Right renal pelvis (tissue), 4 donors: ENCODE measurements around the gene PPP2R2C. TPM values are rescaled to one million over a fixed set of nuclear protein-coding genes. Genes with fewer than 3 reads are reported as not detected.

Experiments used
- DNase-seq, 4 donors: peaks; one replicate each; pipeline ENCODE4 v3.0.0-alpha.2; 2013; ENCODE audit warnings: low read depth in 4 of 4, low spot score in 3 of 4, missing footprints in 1 of 4
- polyA plus RNA-seq, 4 donors: library from polyadenylated mRNA; unstranded; fragments of 120-200 nt; gene quantifications; one replicate each; pipeline ENCODE4 v1.2.1, GENCODE V29; 2013; ENCODE audit not compliant: insufficient read length in 4 of 4

PPP2R2C gene
- polyA plus RNA-seq, 4 donors, result 0.30 to 0.71 (median 0.37) TPM

DNA sequence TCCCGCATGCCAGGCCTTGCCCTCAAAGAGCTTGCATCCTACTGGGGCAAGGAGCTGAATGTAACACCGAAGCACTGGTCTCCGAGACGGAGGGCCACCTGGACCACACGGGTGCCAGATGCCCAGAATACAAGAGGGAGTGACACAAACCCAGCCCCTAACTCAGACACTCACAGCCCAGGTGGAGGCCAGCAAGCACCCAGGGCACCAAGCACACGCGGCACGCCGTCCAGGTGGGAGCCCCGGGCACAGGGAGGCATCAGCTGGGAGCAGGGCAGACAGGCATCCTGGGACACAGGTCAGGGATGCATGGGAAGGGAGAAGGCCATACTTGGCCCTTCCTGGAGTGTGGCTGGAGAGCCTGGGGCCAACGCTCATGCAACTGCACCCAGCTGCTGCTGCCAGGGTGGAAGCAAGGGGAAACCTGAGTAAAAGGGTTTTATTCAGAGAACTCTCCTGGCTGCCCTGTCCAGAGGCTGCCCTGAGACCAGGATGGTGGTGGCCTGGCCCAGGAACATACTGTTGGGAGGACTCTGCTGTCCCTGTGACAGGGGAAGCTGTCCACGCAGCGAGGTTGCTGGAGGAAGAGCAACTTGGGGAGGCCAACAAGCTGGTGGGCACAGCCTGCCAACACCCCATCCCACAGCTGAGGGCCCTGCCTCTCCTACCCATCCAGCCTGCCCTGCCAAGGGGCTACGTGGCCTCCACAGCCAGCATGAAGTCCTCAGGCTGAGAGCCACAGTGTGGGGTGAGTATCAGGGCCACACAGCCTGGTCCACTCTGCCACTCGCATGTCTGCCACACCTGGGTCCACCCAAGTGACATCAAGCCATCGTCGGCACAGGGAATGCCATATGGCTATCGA lies 22.2 kb upstream of the PPP2R2C start:
- DNase-seq, result no peak

DNA sequence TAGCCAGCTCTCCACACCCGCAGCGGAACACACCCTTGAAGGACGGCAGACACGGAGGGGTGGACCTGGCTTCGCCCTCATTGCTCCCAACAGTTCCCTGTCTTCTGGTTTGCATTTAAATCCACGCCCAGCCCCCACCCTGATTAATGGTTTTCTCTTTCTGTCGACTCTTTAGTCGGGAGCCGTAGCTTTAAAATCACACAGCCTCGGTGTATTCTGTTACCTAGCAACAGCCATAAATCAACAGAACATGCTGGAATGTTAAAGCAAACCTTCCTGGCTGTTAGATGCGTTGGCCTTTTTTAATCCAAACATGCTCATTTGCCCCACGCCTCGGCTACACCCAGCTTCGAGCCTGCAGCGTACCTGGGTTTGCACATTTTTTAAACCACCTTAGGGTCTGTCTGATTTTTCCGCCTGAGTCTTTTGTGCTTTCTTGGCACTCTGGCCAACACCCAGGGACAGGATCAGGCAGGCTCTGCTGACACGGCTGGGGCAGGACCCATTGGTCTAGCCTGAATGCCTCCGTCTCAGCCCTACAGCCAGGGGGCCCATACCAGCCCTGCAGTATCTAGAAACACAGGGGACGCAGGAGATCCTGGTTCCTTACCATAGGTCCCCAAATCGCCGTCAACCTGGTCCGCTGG lies 21.4 kb upstream of the PPP2R2C start:
- peak in 2 of 4 donors; percentile 30 to 63 for DNase-seq

GRCh38 chr4:6492861-6493657 lies 20.6 kb upstream of the PPP2R2C start:
- DNase-seq, result no peak

DNA sequence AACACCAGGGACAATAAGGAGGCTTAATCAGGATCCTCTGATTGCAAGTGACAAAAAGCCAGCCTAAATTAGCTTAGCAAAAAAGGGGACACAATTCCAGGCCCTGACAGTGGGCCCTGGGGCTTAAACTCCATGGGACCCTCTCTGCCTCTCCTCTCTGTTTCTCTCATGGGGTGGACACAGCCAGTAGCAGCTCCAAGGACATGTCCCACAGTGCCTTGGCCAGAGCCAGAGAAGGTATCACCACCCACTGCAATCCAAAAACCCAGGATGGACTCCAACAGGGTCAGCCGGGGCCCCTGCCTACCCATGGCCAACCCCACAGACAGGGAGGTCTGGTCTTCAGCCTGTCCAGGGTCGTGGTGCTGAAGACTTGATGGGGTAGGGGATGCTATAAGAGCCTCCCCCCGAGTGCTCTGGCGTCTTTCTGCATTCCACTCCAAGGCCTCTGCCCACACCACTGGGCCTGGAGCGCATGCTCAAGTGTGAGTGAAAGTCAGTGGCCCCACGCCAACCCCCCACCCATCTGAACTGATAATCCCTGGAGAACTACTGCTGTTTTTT lies 19.7 kb upstream of the PPP2R2C start:
- DNase-seq, result no peak

DNA sequence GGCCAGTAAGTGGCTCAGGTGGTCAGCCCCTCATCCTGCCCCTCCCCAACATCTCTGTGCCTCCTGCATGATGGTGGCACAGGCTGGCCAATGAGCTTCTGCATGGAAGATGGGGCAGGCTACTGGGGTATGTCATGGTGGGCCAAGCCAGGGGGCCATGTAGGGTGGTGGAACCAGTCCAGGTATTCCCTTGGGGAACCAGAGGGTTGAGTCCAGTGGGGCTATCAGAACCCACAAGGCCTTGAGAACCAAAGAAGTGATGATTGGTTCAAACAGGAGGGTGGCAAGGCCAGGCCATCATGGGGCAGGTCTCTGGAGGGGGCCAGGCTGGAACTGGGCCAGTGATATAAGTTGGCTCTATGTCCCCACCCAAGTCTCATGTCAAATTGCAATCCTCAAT lies 18.8 kb upstream of the PPP2R2C start:
- DNase-seq, result no peak

GRCh38 chr4:6489927-6490326 lies 17.5 kb upstream of the PPP2R2C start:
- no peak for DNase-seq

DNA sequence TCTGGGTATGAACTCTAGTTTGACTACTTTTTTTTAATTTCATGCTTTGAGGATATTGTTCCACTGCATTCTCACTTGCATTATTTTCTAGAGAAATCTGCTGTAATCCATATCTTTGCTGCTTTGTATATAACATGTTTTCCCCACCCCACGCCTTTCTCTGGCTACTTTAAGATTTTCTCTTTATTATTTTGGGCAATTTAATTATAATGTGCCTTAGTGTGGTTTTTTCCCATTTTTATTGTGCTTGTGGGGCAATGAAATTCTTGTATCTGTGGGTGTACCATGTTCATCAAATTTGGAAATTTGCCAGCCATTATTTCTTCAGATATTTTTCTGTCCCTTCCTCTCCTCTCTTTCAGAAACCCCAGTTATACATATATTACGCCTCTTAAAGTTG lies 15.1 kb upstream of the PPP2R2C start:
- DNase-seq, result no peak

DNA sequence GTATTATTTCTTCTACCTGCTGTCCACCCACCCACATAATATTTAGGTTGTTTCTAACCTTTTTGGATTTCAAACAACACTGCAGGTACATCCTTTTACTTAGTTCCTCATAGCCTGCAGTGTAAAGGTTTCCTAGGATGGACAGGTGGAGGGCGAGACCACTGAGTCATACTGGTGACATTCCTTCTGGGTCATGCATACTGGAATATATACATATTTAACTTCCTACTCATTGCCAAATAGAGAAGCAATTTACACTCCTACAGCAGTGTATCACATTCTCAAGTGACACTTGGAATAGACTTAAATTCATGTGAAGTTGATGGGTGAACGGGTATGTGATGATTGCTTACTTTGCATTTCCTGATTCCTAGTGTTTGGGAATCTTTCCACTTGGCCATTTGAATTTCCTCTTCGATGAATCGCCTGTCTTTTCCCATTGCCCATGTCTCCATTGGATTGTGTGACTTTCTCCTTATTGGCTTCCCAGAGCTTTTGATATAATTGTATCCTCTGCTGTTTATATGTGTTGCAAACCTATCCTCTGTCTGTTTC lies 8.2 kb upstream of the PPP2R2C start:
- DNase-seq, result no peak

DNA sequence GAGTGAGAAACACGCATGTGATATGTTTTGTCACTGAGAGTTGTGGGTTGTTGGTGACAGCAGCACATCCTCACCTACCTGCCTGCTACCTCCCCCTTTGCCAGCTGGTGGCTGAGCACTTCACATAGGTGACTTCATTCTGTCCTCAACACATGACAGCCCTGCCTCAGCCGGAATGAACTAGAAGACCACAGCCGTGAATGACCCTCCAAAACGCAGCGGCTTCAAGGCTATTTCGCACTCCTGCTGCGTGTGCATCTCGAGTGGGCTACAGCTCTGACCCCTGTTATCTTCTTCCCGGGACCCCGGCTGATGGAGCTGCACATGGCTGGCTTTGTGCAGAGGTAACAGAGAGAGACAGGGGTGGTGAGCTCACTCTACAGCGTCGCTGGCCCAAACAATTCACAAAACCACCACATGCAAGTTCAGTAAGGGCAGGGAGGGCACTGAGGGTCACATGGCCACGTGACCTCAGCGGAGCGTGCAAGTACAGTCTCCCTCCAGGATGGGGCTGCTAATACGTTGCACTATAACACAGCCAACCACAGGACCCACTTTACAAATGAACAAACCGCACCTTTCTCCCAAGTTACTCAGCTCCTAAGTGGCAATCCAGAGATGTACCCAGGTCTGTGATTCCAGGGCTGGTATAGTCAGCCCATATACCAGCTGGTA lies 6.3 kb upstream of the PPP2R2C start:
- no peak for DNase-seq

- no peak for DNase-seq
These were observed 4.5 kb upstream of the PPP2R2C start for GRCh38 chr4:6476893-6477292.

DNA sequence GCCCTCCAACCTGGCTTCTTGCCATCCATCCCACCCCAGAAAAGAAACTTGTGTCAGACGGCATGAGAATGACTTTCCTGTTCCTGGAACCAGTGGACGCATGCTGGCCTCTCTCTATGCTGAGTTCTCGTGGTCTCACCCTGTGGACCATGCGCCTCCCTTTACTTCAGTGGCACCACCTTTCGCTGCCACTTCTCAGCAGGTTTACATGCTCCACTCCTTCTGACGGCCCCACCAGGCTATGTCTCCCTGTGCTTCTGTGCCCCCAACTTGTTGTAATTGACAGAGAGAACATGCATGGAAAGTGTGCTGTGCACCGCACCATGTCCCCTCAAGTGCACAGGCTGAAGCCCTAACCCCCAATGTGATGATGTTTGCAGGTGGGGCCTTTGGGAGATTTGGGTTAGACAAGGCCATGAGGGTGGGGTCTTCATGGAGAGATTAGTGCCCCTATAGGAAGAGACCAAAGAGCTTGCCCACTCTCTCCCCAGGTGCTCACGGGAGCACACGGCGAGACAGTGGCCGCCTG lies 3.1 kb upstream of the PPP2R2C start:
- DNase-seq, result no peak

GRCh38 chr4:6474705-6475457 lies 2.5 kb upstream of the PPP2R2C start:
- DNase-seq, result no peak

DNA sequence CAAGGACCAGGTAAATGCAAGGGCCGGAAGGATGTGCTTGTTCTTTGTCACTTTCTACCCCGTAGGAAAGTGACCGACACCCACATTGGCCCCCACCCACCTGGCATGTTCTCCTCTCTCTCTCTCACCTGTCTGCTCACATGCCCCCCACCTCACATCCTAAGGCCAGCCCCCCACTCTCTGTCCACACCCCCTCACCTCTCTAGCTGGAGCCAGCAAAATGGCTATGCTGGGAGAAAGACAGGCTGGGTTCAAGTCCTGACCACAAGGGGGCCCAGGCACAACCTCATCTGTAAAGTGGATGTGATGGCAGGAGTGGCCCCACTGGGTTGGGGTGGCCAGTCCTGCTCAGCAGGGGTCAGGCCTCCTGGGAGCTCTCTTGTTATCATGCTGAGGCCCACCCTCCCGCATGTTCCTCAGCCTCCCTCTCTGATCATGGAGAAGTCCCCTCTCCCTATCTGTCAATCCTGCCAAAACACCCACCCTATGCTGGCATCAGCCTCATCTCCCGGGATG lies 1.7 kb upstream of the PPP2R2C start:
- DNase-seq, result no peak

DNA sequence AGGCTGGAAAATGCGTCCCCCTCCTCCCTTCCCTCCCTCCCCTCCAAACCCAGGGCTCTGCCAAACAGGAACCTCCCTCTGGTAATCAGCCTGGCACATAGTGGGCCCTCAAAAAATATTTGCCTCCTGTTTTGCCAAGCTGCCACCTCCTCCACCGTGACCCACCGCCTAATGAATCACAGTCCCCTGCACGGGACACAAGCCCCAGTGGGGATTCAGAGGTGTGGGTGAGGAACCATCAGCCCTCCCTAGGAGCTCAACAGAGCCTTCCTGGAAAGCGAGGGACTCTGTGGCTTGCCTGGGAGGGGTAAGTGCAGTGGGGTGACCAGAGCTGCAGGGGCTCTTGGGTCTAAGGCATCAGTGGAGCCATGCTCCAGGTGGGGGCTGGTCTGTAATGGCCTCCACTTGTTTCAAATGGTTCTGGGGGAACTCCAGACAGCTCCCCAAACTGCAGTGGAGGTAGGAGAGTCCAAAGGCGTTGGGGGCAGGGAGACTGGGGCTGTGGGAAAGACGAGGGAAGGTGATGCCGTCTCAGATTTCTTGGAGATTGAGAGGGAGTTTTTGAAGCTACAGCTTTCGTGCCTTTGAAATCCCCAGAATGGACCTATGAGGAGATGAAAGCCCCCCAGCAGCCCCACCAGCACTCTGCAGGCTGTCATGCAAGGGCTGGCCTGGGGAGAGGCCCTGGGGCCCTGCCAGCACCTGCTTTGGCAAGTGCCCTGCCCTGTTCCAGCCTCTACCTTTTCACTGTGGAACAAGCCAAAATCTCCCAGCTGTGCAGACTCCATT lies 1.0 kb upstream of the PPP2R2C start:
- no peak for DNase-seq

DNA sequence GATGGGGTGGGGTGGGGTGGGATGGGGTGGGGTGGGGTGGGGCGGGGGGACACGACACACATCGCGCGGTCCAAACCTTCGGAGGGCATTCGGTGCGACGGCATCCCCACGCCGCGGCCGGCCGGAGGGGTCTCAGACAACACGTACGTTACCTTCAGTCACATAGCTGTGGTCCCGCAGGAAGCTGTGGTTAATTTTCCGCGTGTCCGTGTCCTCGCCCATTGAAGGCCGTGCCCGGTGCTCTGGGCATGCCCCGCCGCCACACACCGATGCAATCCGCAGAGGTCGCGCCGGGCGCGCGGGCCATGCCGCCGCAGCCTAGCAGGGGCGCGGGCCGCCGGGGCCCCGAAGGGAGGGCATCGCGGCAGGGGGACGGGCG lies 417 bp downstream of the PPP2R2C start:
- no peak for DNase-seq

DNA sequence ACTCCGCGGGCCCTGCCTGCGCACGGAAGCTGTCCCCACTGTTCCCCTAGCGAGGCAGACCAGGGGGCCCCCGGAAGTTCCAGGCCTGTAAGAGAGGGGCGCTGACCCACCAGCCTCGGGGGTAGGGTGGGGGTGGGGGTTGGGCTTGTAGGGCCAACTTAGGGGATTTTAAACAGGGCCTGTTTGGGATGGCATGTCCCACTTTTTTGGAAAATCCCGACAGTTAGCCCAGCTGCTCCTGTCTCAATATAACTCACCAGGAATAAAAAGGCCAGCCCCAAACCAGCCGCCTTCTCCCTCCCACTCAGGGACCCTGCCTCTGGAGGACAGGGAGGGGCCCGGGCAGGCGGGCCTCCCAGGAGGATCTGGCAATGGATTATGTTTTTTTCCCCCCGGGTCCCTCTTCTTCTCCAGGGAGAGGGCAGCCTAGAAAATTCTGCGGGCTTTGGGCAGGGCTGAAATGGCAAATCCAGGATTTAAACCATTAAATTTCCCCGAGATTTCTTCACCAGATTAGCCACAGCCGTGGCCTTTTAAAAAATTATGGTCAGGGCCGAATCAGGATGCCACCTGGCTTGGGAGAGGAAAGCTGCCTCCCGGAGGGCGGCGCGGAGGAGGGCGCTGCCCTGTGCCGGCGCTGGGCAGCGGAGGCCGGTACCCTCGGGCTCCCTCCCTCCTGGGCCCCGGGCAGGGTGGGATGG lies 957 bp downstream of the PPP2R2C start:
- no peak for DNase-seq

GRCh38 chr4:6470502-6471306 lies 1.7 kb downstream of the PPP2R2C start:
- no peak for DNase-seq
